Pancreas (tissue), 10 donors: ENCODE measurements around the gene REXO2. TPM values are rescaled to one million over a fixed set of nuclear protein-coding genes. Genes with fewer than 3 reads are reported as not detected.

Source experiments
- ATAC-seq, 4 donors: fragments of 200-7000 bp; cut with Tn5 transposase; one replicate each; pipeline versions ENCODE4 v1.8.0 to v1.9.1; 2020; ENCODE audit warnings: mild to moderate bottlenecking in 4 of 4, moderate library complexity in 4 of 4
- DNase-seq, 6 donors: peaks; one replicate each; pipeline ENCODE4 v3.0.0-alpha.2; 2020
- FAIRE-seq: peaks from 2 replicates; lab custom pipeline; 2012; peaks lifted over from hg19 to GRCh38; lab: Jason Lieb, UNC
- H3K27ac ChIP-seq, 4 donors: fragments of 200-600 bp; sonication (generic); 1 replicate in 3 of 4; 2 replicates in 1 of 4; pipeline versions ENCODE4 v1.5.0 to v1.8.0; 2020
- H3K27me3 ChIP-seq, 4 donors: fragments of 200-600 bp; one replicate each; pipeline ENCODE4 v1.8.0; 2021
- H3K36me3 ChIP-seq, 3 donors: fragments of 200-600 bp; sonication (generic) in 1 of 3; one replicate each; pipeline versions ENCODE4 v1.5.0 to v1.8.0; 2020 to 2021
- H3K4me1 ChIP-seq, 3 donors: fragments of 200-600 bp; one replicate each; pipeline ENCODE4 v1.8.0; 2021
- H3K4me3 ChIP-seq, 4 donors: fragments of 200-600 bp; sonication (generic) in 2 of 4; one replicate each; pipeline versions ENCODE4 v1.5.0 to v1.8.0; 2020 to 2021
- H3K9me3 ChIP-seq, 4 donors: fragments of 200-600 bp; one replicate each; pipeline ENCODE4 v1.8.0; 2021
- CTCF ChIP-seq, 4 donors: fragments of 200-600 bp; sonication (generic) in 3 of 4; IDR thresholded peaks; one replicate each; pipeline versions ENCODE4 v1.5.0 to v1.8.0; 2021; ENCODE audit warnings: antibody characterized with exemption in 4 of 4
- WGBS, 2 donors: extraction: QIAGEN DNeasy Blood & Tissue Kit; methylation state at CpG; one replicate each; pipeline ENCODE4 v1.1.7; 2013; 5-methylcytosine and 5-hydroxymethylcytosine counted together
- intact Hi-C, 3 donors: fragments of 100-400 bp; cut with DNase I; formaldehyde crosslinking; loops; one replicate each; pipeline versions ENCODE4 v1.11.1 to v1.14.2; 2022
- polyA plus RNA-seq, 2 donors: library from polyadenylated mRNA; stranded (reverse); fragments of 200-250 nt; gene quantifications; one replicate each; pipeline ENCODE4 v1.2.3, GENCODE V29; 2013
- total RNA-seq, 6 donors: library from RNA; stranded (reverse); fragmentation: NEBNext Ultra II Directional in 4 of 6; extraction: Animal tissue kit (Norgen Biotek cat#: 25700) in 4 of 6; gene quantifications; one replicate each; pipeline versions ENCODE4 v1.2.1 to v1.2.4, GENCODE V29; 2021 to 2023
- donor health status: healthy with polysubstance abuse.
- donor health status: DM: no; HTN: no; CAD: no; lungs with moderate emphysema.
- donor health status: DM: no; HTN: no; CAD: no.
- donor health status: control.
- donor health status: control.
- donor health status: Bipolar disorder and iron deficiency.
- donor health status: DM: yes; HTN: yes; CAD: no.
- donor health status: DM: no; HTN: no; CAD: no.
- donor health status: DM: no; HTN: no; CAD: no.
- donor health status: DM: yes; HTN: yes; CAD: no.

Gene REXO2
- total and polyA plus RNA-seq, 8 donors: 24.0 to 41.1 (median 29.1) TPM

- intact Hi-C loops: no loop called here
- peak overlapping the region; percentile 60 to 76 (median 62) for H3K4me3 ChIP-seq
- no peaks in the 10 kb centered on the region for H3K9me3 ChIP-seq
- WGBS, 2 donors: 0 to 1% methylated on average over 8 of the region's 8 CpGs
- TF ChIP-seq CTCF (IDR thresholded peaks at IDR 0.05): no peak
- DNase-seq (no peak), FAIRE-seq (no peak), ATAC-seq (no peak)
- H3K27ac ChIP-seq: peak overlapping the region; percentile 93 to 98 (median 98)
- H3K4me1 ChIP-seq: peaks cover 10 to 34% (median 26%) of the 10 kb centered on the region in 3 donors
- H3K27me3 ChIP-seq: no peaks in the 10 kb centered on the region
- H3K36me3 ChIP-seq: peaks cover 0 to 3% (median 0%) of the 10 kb centered on the region in 3 donors
Observed at GRCh38 chr11:114400915-114401223, 38.4 kb upstream of the REXO2 start.

- peak overlapping the region in 3 of 4 donors; percentile 93 to 98 (median 98) for H3K27ac ChIP-seq
- TF ChIP-seq CTCF (IDR thresholded peaks at IDR 0.05): no peak
- H3K27me3 ChIP-seq: no peaks in the 10 kb centered on the region
- WGBS, 2 donors: 1 to 2% methylated on average over 4 of the region's 4 CpGs
- H3K9me3 ChIP-seq: no peaks in the 10 kb centered on the region
- H3K4me1 ChIP-seq: peaks cover 10 to 34% (median 26%) of the 10 kb centered on the region in 3 donors
- peak overlapping the region in 3 of 4 donors; percentile 60 to 76 (median 60) for H3K4me3 ChIP-seq
- intact Hi-C loops: no loop called here
- FAIRE-seq: peak; percentile 43
- DNase-seq: no peak
- H3K36me3 ChIP-seq: peaks cover 0 to 8% (median 0%) of the 10 kb centered on the region in 3 donors
- ATAC-seq: no peak
Observed at GRCh38 chr11:114401311-114401710, 38.0 kb upstream of the REXO2 start.

GRCh38 chr11:114412946-114413345 lies 26.3 kb upstream of the REXO2 start:
- no peak overlapping the region for H3K4me3 ChIP-seq
- no peak for FAIRE-seq

GRCh38 chr11:114413958-114414357 lies 25.3 kb upstream of the REXO2 start:
- Histone ChIP-seq H3K27me3 (no peaks in the 10 kb centered on the region), H3K27ac (no peak overlapping the region), H3K9me3 (no peaks in the 10 kb centered on the region), H3K36me3 (peaks cover 0 to 15% (median 0%) of the 10 kb centered on the region in 3 donors), H3K4me3 (no peak overlapping the region), H3K4me1 (no peaks in the 10 kb centered on the region)
- 89% methylated on average over 10 of the region's 10 CpGs for whole genome bisulfite sequencing, 2 donors
- no peak for ATAC-seq
- DNase-seq: no peak
- FAIRE-seq: no peak
- no peak for TF ChIP-seq CTCF (IDR thresholded peaks at IDR 0.05)
- intact Hi-C loops: no loop called here

More at GRCh38 chr11:114412946-114413345, 26.3 kb upstream of the REXO2 start:
- Histone ChIP-seq H3K27ac (no peak overlapping the region), H3K36me3 (peaks cover 0 to 21% (median 0%) of the 10 kb centered on the region in 3 donors), H3K4me1 (no peaks in the 10 kb centered on the region), H3K9me3 (no peaks in the 10 kb centered on the region), H3K27me3 (no peaks in the 10 kb centered on the region)
- TF ChIP-seq CTCF (IDR thresholded peaks at IDR 0.05): no peak
- WGBS, 2 donors: 91 to 93% methylated on average over 4 of the region's 4 CpGs
- DNase-seq: no peak
- ATAC-seq: peak in 2 of 4 donors; percentile 30 to 47
- intact Hi-C loops: no loop called here

GRCh38 chr11:114416441-114416961 lies 22.8 kb upstream of the REXO2 start:
- no peak overlapping the region for H3K27ac ChIP-seq
- no peak for ATAC-seq
- no peak for FAIRE-seq

More at GRCh38 chr11:114416441-114416961, 22.8 kb upstream of the REXO2 start:
- no peaks in the 10 kb centered on the region for H3K36me3 ChIP-seq
- H3K4me1 ChIP-seq: no peaks in the 10 kb centered on the region
- TF ChIP-seq CTCF (IDR thresholded peaks at IDR 0.05): no peak
- intact Hi-C loops: no loop called here
- no peaks in the 10 kb centered on the region for H3K9me3 ChIP-seq
- no peak overlapping the region for H3K4me3 ChIP-seq
- no peak for DNase-seq
- H3K27me3 ChIP-seq: no peaks in the 10 kb centered on the region
